BJ (cell line): Measurements from ENCODE around the gene SLC25A3. TPM values are rescaled to one million over a fixed set of nuclear protein-coding genes. Genes with fewer than 3 reads are reported as not detected.

Experiments used
- CTCF ChIA-PET: fragments of 350-600 bp; formaldehyde crosslinking; extraction: SDS; loops from one replicate; lab custom pipeline; 2021; ENCODE audit warnings: antibody characterized with exemption, inconsistent platforms; lab: Yijun Ruan, JAX
- POLR2A ChIA-PET: fragments of 300-600 bp; sonication (Branson Sonifier 250); formaldehyde crosslinking; extraction: SDS; loops from one replicate; lab custom pipeline; 2021; ENCODE audit warnings: antibody characterized with exemption; lab: Charles Lee
- DNase-seq: peaks from one replicate; pipeline ENCODE4 v3.0.0-alpha.2; 2011; ENCODE audit warnings: low read depth
- H3K27me3 ChIP-seq: 2 replicates; pipeline ENCODE4 v1.6.0; 2011; ENCODE audit warnings: low read length; ENCODE audit not compliant: control insufficient read depth, insufficient read depth
- H3K36me3 ChIP-seq: 2 replicates; pipeline ENCODE4 v1.5.1; 2011; ENCODE audit warnings: low read length; ENCODE audit not compliant: control insufficient read depth, insufficient read depth
- H3K4me3 ChIP-seq: 2 replicates; pipeline ENCODE4 v1.5.1; 2011; ENCODE audit warnings: low read depth, mild to moderate bottlenecking, control low read depth, low read length
- CTCF ChIP-seq: IDR thresholded peaks from 2 replicates; pipeline ENCODE4 v1.5.1; 2011; ENCODE audit warnings: low read depth, mild to moderate bottlenecking, control low read depth, inconsistent platforms, low read length, moderate library complexity; ENCODE audit not compliant: insufficient read depth
- polyA minus RNA-seq: library from RNA; depleted of rRNA, polyadenylated mRNA; stranded (reverse); fragments of >200 nt; gene quantifications from 2 replicates; pipeline ENCODE4 v1.2.3, GENCODE V29; 2011; rRNA and poly(A)+ RNA removed
- polyA plus RNA-seq: library from polyadenylated mRNA; depleted of rRNA; stranded (reverse); fragments of >200 nt; gene quantifications from 2 replicates; pipeline ENCODE4 v1.2.3, GENCODE V29; 2011; rRNA removed

SLC25A3 gene
- polyA plus RNA-seq = 909 and 920 TPM in 2 replicates
- 356 and 408 TPM in 2 replicates for polyA minus RNA-seq

- Histone ChIP-seq H3K27me3 (no peaks in the 10 kb centered on the region), H3K4me3 (peak within 1 kb of the TSS; percentile 93), H3K36me3 (peaks cover 6% of the 10 kb centered on the region)
- CTCF ChIA-PET = interaction anchor here (1.3 to 2.6 kb wide), 5 partner anchors 9 to 58 kb away, joined by 3 to 9 read pairs (median 4); partner anchors contain the start of gene IKBIP
- DNase-seq = peak; percentile 92
- TF ChIP-seq CTCF = no peak
- POLR2A ChIA-PET = interaction anchor here (0.5 to 1.0 kb wide), 8 partner anchors 9 to 175 kb away, joined by 3 to 11 read pairs (median 4); no protein-coding TSS in a partner anchor
Measured at GRCh38 chr12:98593351-98594049, at the start of gene SLC25A3. TSS of gene SLC25A3 (plus strand) at chr12:98593686. CDS start at chr12:98593979, 293 bp downstream.

- H3K36me3 ChIP-seq = no peaks in the 10 kb centered on the region
- DNase-seq = no peak
Measured at GRCh38 chr12:98543701-98544100, 49.8 kb upstream of the SLC25A3 start.

GRCh38 chr12:98544751-98545150, 48.7 kb upstream of the SLC25A3 start:
- H3K4me3 ChIP-seq = no peak overlapping the region
- no peak for DNase-seq
- H3K27me3 ChIP-seq = no peaks in the 10 kb centered on the region
- ChIA-PET CTCF (interaction anchor here (1.3 to 1.5 kb wide), 3 partner anchors 10 to 22 kb away, joined by 4 read pairs; no protein-coding TSS in a partner anchor), POLR2A (no interaction called here)
- no peak for TF ChIP-seq CTCF
- H3K36me3 ChIP-seq = no peaks in the 10 kb centered on the region

More at GRCh38 chr12:98543701-98544100, 49.8 kb upstream of the SLC25A3 start:
- H3K27me3 ChIP-seq = no peaks in the 10 kb centered on the region
- H3K4me3 ChIP-seq = no peak overlapping the region
- CTCF ChIA-PET = interaction anchor here (0.6 to 1.7 kb wide), 4 partner anchors 10 to 93 kb away, joined by 3 to 12 read pairs (median 4); no protein-coding TSS in a partner anchor
- POLR2A ChIA-PET = interaction anchor here (0.5 kb wide), 1 partner anchor 101 kb away, joined by 3 read pairs; the partner anchor contains the start of gene IKBIP
- TF ChIP-seq CTCF = no peak

- Histone ChIP-seq H3K36me3 (no peaks in the 10 kb centered on the region), H3K4me3 (no peak overlapping the region), H3K27me3 (no peaks in the 10 kb centered on the region)
- ChIA-PET CTCF (interaction anchor here (1.7 kb wide), 1 partner anchor 10 kb away, joined by 5 read pairs; no protein-coding TSS in a partner anchor), POLR2A (no interaction called here)
- TF ChIP-seq CTCF = no peak
- DNase-seq = no peak
Measured at GRCh38 chr12:98549371-98550110, 43.9 kb upstream of the SLC25A3 start.
